Kidney epithelial cell (primary cell): Measurements from ENCODE around the gene PPP1R16B. TPM values are rescaled to one million over a fixed set of nuclear protein-coding genes. Genes with fewer than 3 reads are reported as not detected.
A peak's percentile ranks its signal among the peaks of the same experiment; 100 is the strongest.

Source experiments
- DNase-seq: peaks from one replicate; pipeline ENCODE4 v3.0.0-alpha.2; 2010; ENCODE audit warnings: low read depth
- H3K27me3 ChIP-seq: 2 replicates; pipeline ENCODE4 v1.6.0; 2011; ENCODE audit warnings: low read length; ENCODE audit not compliant: control insufficient read depth, insufficient read depth
- H3K36me3 ChIP-seq: 2 replicates; pipeline ENCODE4 v1.5.1; 2011; ENCODE audit warnings: low read length; ENCODE audit not compliant: control insufficient read depth, insufficient read depth
- H3K4me3 ChIP-seq: 2 replicates; pipeline ENCODE4 v1.5.1; 2011; ENCODE audit warnings: low read depth, mild to moderate bottlenecking, control low read depth, low read length
- total RNA-seq: library from RNA; depleted of rRNA; stranded (reverse); fragments of >200 nt; gene quantifications from 2 replicates; pipeline ENCODE4 v1.2.3, GENCODE V29; 2015
- TF ChIP-seq, protein P1 (sequence below): IDR thresholded peaks from 2 replicates; pipeline ENCODE4 v1.5.1; 2011; ENCODE audit warnings: mild to moderate bottlenecking, moderate library complexity, low read length, control low read depth, inconsistent platforms; ENCODE audit not compliant: insufficient read depth, poor library complexity, severe bottlenecking

The PPP1R16B gene
- total RNA-seq, 1 donor from 2014 or later = 0.13 TPM

DNA sequence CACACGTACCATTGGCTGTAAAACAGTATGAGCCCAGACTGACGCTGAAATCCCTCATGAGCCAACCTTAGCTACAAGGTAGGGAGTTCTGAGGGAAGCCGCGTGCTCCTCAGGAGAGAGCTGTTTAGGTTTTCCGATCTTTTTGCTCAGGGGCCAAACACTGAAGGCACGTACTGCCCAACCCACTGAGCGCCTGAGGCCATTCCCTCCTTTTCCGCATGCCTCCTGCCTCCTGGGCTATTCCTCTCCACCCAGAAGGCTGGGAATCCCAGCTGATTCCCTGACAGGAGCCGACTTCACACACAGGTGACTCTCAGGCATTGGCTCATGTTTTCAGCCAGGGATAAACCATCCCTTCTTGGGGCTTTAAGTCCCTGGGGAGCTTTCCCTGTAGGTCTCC lies 115.4 kb downstream of the PPP1R16B start:
- Histone ChIP-seq H3K36me3 (no peaks in the 10 kb centered on the region), H3K27me3 (peaks cover 27% of the 10 kb centered on the region), H3K4me3 (no peak overlapping the region)
- DNase-seq = no peak
- TF ChIP-seq, protein P1, sequence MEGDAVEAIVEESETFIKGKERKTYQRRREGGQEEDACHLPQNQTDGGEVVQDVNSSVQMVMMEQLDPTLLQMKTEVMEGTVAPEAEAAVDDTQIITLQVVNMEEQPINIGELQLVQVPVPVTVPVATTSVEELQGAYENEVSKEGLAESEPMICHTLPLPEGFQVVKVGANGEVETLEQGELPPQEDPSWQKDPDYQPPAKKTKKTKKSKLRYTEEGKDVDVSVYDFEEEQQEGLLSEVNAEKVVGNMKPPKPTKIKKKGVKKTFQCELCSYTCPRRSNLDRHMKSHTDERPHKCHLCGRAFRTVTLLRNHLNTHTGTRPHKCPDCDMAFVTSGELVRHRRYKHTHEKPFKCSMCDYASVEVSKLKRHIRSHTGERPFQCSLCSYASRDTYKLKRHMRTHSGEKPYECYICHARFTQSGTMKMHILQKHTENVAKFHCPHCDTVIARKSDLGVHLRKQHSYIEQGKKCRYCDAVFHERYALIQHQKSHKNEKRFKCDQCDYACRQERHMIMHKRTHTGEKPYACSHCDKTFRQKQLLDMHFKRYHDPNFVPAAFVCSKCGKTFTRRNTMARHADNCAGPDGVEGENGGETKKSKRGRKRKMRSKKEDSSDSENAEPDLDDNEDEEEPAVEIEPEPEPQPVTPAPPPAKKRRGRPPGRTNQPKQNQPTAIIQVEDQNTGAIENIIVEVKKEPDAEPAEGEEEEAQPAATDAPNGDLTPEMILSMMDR = no peak

- no peak overlapping the region for H3K4me3 ChIP-seq
- H3K27me3 ChIP-seq = peaks cover 16% of the 10 kb centered on the region
- no peak for DNase-seq
- H3K36me3 ChIP-seq = no peaks in the 10 kb centered on the region
- TF ChIP-seq, protein P1 = no peak
Measured at GRCh38 chr20:38924718-38925117, 119.2 kb downstream of the PPP1R16B start.

DNA sequence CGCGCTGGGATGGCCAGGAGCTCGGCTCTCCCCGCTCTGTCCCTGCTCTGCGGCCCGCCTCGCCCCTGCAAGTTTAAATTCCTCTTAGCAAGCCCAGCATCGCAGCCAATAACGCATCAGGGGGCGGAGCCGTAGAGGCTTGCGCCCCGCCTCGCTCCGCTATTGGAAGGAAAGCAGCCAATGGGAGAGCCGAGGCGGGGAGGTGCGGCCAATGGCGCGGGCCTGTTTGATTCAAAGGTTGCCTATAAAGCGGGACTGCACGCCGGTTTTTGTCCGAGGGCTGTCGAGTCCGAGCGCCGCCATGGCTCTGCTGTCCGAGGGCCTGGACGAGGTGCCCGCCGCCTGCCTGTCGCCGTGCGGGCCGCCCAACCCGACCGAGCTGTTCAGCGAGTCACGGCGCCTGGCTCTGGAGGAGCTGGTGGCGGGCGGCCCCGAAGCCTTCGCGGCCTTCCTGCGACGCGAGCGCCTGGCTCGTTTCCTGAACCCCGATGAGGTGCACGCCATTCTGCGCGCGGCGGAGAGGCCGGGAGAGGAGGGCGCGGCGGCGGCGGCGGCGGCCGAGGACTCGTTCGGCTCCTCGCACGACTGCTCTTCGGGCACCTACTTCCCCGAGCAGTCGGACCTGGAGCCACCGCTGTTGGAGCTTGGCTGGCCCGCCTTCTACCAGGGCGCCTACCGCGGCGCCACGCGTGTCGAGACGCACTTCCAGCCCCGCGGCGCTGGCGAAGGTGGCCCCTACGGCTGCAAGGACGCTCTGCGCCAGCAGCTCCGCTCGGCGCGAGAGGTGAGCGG lies 120.8 kb downstream of the PPP1R16B start, which contains the start of gene FAM83D:
Gene FAM83D, plus strand, starts transcription at position 276 of the 792 bp plus-strand sequence. Its CDS starts 26 bp downstream, at position 302.
- Histone ChIP-seq H3K27me3 (peaks cover 3% of the 10 kb centered on the region), H3K36me3 (no peaks in the 10 kb centered on the region), H3K4me3 (peak within 1 kb of the TSS; percentile 85)
- peak; percentile 92 for DNase-seq
- TF ChIP-seq, protein P1 = no peak

GRCh38 chr20:38926934-38927616 lies 121.6 kb downstream of the PPP1R16B start:
- DNase-seq = no peak
- TF ChIP-seq, protein P1 = no peak
- no peaks in the 10 kb centered on the region for H3K27me3 ChIP-seq
- peak overlapping the region; percentile 85 for H3K4me3 ChIP-seq
- no peaks in the 10 kb centered on the region for H3K36me3 ChIP-seq

DNA sequence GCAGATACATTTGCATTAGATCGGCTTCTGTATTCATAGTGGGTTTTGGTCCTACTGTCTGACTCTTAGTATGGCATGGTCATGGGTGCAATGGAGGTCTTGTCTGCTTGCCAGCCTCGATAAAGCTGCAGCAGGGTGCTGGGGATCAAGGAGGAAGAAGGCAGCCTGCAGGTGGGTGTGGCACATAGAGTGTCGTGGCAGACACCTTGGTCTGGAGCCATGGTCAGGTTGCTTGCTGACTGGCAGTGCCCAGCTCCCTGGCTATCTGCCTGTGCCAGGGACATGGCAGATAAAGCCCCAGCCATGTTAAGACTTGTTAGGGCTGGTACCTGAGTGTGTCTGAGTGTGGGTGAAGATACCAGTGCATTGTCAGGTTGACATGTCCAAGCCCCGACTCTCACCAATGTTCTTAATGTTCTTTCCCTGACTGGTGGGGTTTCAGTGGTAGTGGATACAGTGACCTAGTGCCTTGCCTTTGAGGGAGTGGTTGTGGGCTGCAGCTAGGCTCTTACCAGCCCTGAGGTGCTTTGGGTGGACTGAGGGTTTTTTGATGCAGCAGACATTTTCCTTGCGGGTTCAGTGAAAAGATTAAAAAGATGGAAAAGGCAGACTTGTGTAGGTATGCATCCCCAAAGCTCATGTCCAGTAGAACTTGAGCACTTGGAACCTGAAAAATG lies 122.5 kb downstream of the PPP1R16B start:
- no peaks in the 10 kb centered on the region for H3K27me3 ChIP-seq
- no peaks in the 10 kb centered on the region for H3K36me3 ChIP-seq
- TF ChIP-seq, protein P1 = no peak
- peak overlapping the region; percentile 85 for H3K4me3 ChIP-seq
- DNase-seq = no peak
